RWPE2 (cell line): ENCODE data around the gene SEMA4D.

Source experiments
- ATAC-seq: fragments of 200-7000 bp; cut with Tn5 transposase; 3 replicates; pipeline ENCODE4 v1.9.1; 2021; ENCODE audit warnings: low read depth
- DNase-seq: peaks from one replicate; pipeline ENCODE4 v3.0.0-alpha.2; 2020; ENCODE audit warnings: low spot score
- H3K27ac ChIP-seq: fragments of 450-650 bp; 2 replicates; pipeline ENCODE4 v1.5.1; 2017; ENCODE audit warnings: mild to moderate bottlenecking; ENCODE audit not compliant: poor library complexity, severe bottlenecking
- H3K27me3 ChIP-seq: fragments of 250-450 bp; sonication (Bioruptor Pico); 2 replicates; pipeline ENCODE4 v1.5.1; 2021; ENCODE audit warnings: mild to moderate bottlenecking, moderate library complexity; ENCODE audit not compliant: insufficient read depth, poor library complexity, severe bottlenecking
- H3K36me3 ChIP-seq: fragments of 250-450 bp; sonication (Bioruptor Pico); 2 replicates; pipeline ENCODE4 v1.5.1; 2020; ENCODE audit warnings: low read depth, mild to moderate bottlenecking, moderate library complexity
- H3K4me1 ChIP-seq: fragments of 250-450 bp; sonication (Bioruptor Pico); 2 replicates; pipeline ENCODE4 v1.5.1; 2021; ENCODE audit warnings: mild to moderate bottlenecking, moderate library complexity; ENCODE audit not compliant: insufficient read depth, poor library complexity, severe bottlenecking
- H3K4me3 ChIP-seq: fragments of 250-450 bp; sonication (Bioruptor Pico); 2 replicates; pipeline ENCODE4 v1.5.1; 2021; ENCODE audit warnings: mild to moderate bottlenecking, moderate library complexity; ENCODE audit not compliant: severe bottlenecking
- H3K9me3 ChIP-seq: fragments of 250-450 bp; sonication (Bioruptor Pico); 2 replicates; pipeline ENCODE4 v1.5.1; 2021; ENCODE audit warnings: mild to moderate bottlenecking, moderate library complexity; ENCODE audit not compliant: severe bottlenecking
- CTCF ChIP-seq: fragments of 450-650 bp; IDR thresholded peaks from one replicate; pipeline ENCODE4 v1.5.1; 2017; ENCODE audit warnings: mild to moderate bottlenecking, moderate library complexity; ENCODE audit not compliant: poor library complexity, severe bottlenecking

The SEMA4D gene

GRCh38 chr9:89505911-89506310, 8.0 kb upstream of the SEMA4D start:
- no peaks in the 10 kb centered on the region for H3K4me1 ChIP-seq
- no peak for DNase-seq
- H3K9me3 ChIP-seq: no peaks in the 10 kb centered on the region
- ATAC-seq: no peak
- H3K27ac ChIP-seq: no peak overlapping the region
- TF ChIP-seq CTCF: no peak
- H3K4me3 ChIP-seq: no peak overlapping the region
- no peaks in the 10 kb centered on the region for H3K36me3 ChIP-seq
- no peaks in the 10 kb centered on the region for H3K27me3 ChIP-seq

- no peak for ATAC-seq
- no peak for DNase-seq
- no peaks in the 10 kb centered on the region for H3K4me1 ChIP-seq
These were observed 7.1 kb upstream of the SEMA4D start for GRCh38 chr9:89505048-89505447.

GRCh38 chr9:89502671-89503070, 4.8 kb upstream of the SEMA4D start:
- no peaks in the 10 kb centered on the region for H3K36me3 ChIP-seq
- DNase-seq (no peak), ATAC-seq (no peak)
- no peak overlapping the region for H3K4me3 ChIP-seq
- H3K27ac ChIP-seq: no peak overlapping the region
- no peaks in the 10 kb centered on the region for H3K4me1 ChIP-seq
- H3K27me3 ChIP-seq: no peaks in the 10 kb centered on the region
- H3K9me3 ChIP-seq: no peaks in the 10 kb centered on the region
- TF ChIP-seq CTCF: no peak

More at GRCh38 chr9:89505048-89505447, 7.1 kb upstream of the SEMA4D start:
- H3K4me3 ChIP-seq: no peak overlapping the region
- no peaks in the 10 kb centered on the region for H3K27me3 ChIP-seq
- no peaks in the 10 kb centered on the region for H3K36me3 ChIP-seq
- no peak for TF ChIP-seq CTCF
- H3K9me3 ChIP-seq: no peaks in the 10 kb centered on the region
- H3K27ac ChIP-seq: no peak overlapping the region

- Histone ChIP-seq H3K9me3 (no peaks in the 10 kb centered on the region), H3K4me1 (no peaks in the 10 kb centered on the region), H3K27ac (no peak overlapping the region), H3K36me3 (no peaks in the 10 kb centered on the region), H3K4me3 (no peak overlapping the region), H3K27me3 (no peaks in the 10 kb centered on the region)
- TF ChIP-seq CTCF: no peak
- DNase-seq: no peak
- no peak for ATAC-seq
These were observed 4.2 kb upstream of the SEMA4D start for GRCh38 chr9:89502038-89502601.

- Histone ChIP-seq H3K9me3 (no peaks in the 10 kb centered on the region), H3K36me3 (no peaks in the 10 kb centered on the region), H3K27me3 (no peaks in the 10 kb centered on the region), H3K4me3 (no peak overlapping the region), H3K4me1 (no peaks in the 10 kb centered on the region), H3K27ac (no peak overlapping the region)
- TF ChIP-seq CTCF: no peak
- DNase-seq (no peak), ATAC-seq (no peak)
These were observed 3.5 kb upstream of the SEMA4D start for GRCh38 chr9:89501311-89501898.
